ENCODE results near the gene TCF4.

TCF4 gene

GRCh38 chr18:55466789-55467188 lies 121.2 kb downstream of the TCF4 start:
- DNase-seq: no peak

- DNase-seq: no peak
These were observed 122.7 kb downstream of the TCF4 start for GRCh38 chr18:55465313-55465712.

GRCh38 chr18:55464581-55464980 lies 123.4 kb downstream of the TCF4 start:
- no peak for DNase-seq

DNA sequence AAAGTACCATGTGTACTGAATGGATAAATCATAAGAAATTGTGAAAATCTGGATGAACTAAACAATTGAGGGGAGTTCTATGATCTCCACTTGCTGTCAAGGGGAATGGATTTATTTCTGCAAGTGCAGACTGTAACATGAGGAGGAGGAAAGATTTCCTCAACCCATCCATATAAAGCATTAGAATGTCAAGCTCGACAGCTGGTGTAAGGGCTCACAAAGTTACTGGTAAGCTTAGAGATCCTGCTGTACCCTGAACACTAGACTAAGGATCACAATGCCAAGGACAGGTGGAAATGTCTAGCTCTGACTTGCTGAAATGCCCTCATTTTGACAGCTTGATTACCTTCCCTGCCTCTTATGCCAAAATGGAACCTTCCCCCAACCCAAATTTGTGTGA lies 125.3 kb downstream of the TCF4 start:
- no peak for DNase-seq

GRCh38 chr18:55461848-55462247 lies 126.1 kb downstream of the TCF4 start:
- no peak for DNase-seq

GRCh38 chr18:55458456-55459203 lies 129.4 kb downstream of the TCF4 start:
- no peak for DNase-seq

GRCh38 chr18:55457028-55457427 lies 131.0 kb downstream of the TCF4 start:
- no peak for DNase-seq

- no peak for DNase-seq
These were observed 132.1 kb downstream of the TCF4 start for GRCh38 chr18:55455938-55456337.

DNA sequence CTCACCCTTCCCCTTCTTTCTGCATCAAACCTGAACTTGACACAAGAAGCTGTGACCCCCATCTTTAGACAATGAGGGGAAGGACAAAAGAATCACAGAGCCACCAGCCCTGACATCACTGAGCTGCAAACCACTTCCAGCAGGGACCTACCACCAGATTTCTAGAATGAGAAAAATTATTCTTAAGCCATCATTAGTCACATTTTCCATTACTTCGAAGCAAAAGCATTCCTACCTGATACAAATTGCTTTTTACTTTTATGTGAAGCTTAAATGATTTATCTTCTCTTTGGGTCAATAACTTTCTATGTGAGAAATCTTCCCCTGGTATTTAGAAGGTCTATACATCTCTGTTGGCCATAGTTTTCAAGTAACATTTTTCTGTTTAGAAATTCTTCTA lies 134.8 kb downstream of the TCF4 start:
- no peak for DNase-seq

GRCh38 chr18:55452123-55452611 lies 135.8 kb downstream of the TCF4 start:
- no peak for DNase-seq

DNA sequence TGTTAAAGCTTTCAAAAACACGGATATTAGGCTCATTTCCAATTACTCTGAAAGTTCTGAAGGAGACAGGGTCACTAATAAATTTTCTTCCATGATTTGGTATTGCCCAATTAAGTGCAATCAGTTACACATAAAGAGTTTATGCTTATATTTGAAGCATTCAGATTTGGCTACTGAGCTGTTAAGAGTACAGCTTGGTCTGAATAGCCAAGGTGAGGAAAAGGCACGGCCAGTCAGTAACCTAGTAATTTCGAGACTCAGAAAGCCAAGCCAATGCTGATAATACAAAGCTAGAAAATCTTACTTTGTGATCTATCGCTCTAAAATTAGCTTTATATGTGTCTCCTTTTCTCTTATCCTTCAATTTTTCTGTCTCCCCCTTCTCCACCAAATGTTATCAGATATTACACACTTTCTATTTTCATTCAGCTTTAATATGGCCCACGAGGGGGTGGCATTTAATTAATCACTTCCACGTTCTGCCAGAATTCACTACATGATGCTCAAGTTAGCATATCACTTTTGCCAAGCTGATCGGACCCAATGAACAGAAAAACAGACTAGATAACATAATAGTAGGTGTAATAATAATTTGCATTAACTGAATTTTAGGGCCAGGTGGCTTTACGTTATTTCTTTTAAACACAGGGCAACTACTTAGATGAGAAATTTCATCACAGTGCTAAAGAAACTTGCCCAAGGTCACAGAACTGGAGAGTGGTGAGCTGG lies 138.4 kb downstream of the TCF4 start:
- DNase-seq: no peak

GRCh38 chr18:55448420-55448819 lies 139.6 kb downstream of the TCF4 start:
- DNase-seq: no peak

DNA sequence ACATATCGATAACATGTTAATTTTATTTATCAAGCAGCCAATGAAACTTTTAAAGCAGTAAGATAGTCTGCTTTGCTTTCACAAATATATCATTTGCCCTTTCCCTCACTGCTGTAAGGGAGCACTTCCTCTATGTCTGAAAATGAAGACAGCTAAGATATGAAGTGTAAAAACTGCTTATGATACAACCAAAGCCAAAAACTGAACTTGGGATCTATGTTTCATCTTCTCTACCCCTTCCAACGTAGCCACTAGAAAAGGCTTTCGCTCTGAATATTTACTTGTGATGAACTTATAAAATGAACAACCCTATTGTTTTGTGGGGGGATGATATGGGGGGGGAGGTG lies 140.3 kb downstream of the TCF4 start:
- DNase-seq: no peak

GRCh38 chr18:55446996-55447671 lies 140.9 kb downstream of the TCF4 start:
- no peak for DNase-seq

DNA sequence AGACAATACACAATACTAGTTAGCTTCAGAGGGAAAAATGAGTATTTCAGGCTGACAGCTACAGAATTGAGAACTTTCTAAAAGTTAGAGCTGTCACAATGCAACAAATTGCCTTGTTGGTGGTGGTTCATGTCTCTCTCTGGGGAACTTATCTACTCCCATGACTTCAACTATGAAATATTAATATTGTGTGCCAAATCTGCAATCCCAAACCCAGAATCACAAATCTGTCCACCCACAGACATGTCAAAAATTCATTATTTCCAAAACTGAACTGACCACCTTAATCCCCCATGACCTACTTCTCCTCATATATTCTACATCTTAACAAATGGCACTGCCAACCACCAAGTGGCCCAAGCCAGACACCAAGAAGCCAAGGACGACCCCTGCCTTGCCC lies 143.5 kb downstream of the TCF4 start:
- DNase-seq: no peak

DNA sequence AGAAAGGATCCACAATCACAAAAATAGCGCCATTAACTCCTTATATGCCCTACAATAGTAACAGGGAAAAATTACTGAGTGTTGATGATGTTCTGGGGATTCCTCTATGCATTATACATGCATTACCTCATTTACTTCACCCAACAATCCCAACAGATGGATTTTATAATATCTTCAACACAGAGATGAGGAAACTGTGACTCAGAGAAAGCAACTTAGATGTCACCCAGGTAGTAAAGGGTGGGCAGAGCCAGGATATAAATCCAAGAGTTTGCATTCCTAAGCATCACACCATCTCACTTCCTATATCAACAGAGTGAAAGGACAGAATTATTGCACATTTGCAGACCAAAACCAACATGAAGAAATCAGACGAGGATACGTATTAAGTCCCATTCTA lies 144.2 kb downstream of the TCF4 start:
- DNase-seq: no peak

DNA sequence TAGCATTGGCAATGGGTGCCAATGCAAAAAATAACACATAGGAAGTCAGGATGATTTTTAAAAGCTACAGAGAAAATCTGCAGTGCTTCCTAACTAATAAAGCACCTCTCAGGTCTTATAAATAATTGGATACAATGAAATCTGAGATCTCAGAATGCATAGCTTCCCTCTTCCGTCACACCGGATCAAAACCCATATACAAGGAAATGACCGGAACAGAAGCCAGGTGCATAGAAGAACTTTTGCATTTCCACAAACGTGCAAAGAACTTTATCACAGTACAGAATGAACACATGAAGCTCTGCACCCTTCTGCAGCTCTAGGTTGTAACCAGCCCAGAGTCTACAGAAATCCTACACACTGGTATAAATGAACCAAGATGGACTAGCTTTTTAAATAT lies 145.4 kb downstream of the TCF4 start:
- DNase-seq: no peak

GRCh38 chr18:55440988-55441387 lies 147.0 kb downstream of the TCF4 start:
- DNase-seq: no peak

- no peak for DNase-seq
These were observed 148.9 kb downstream of the TCF4 start for GRCh38 chr18:55439056-55439455.

DNA sequence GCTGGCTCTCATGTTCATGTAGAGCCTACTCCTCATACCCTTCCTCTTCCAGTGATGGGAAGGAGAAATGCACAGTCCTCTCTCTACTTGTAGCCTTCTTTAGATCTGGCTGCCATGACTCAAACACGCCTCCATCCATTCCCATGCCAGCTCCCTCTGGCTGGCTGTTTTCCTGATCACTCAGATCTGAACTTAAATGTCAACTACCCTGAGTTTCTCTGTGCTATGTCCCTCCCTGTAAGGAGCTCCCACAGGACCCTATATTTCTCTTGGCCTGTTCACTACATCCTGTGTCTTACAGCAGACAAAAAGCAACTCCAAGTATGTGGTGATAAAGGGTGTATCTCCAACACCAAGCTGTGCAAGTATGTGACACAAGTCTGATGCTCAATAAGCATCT lies 152.4 kb downstream of the TCF4 start:
- no peak for DNase-seq

- no peak for DNase-seq
These were observed 154.3 kb downstream of the TCF4 start for GRCh38 chr18:55433648-55434047.

- no peak for DNase-seq
These were observed 154.9 kb downstream of the TCF4 start for GRCh38 chr18:55433140-55433539.

DNA sequence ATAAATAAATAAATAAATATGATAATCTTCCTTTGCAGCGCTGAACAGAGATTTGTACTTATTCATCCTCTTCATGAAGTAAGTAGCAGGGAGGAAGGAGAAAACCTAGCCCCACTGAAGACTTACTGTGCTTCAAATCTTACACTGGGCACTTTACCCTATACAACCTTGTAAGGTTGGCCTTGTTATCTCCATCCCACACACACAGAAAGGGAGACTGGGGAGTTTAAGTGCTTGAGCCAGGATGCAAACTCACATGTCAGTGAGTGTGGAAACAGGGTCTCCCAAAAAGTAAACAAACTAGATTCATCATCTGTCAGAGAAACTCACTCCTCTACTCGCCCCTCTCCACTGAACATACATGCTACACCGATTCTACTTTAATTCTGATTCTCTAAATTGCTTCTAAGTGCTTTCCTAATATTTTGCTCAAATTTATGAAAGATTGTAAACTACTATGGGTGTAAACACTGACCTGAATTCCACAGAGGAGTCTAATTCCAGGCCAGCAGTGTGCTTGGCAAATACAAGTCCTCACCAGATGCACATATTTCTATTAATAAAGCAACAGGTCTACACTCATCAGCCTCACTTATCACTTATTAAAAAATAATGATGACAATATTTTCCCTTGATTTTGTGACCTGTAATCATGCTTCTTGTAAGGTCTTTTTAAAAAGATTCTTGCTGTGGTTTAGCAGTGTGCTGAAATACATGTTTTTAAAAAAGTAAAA lies 155.5 kb downstream of the TCF4 start:
- no peak for DNase-seq
